Gastroesophageal sphincter (tissue), 4 donors: ENCODE data around the gene FAM171A1. TPM values are rescaled to one million over a fixed set of nuclear protein-coding genes. Genes with fewer than 3 reads are reported as not detected.

Experiments used
- ATAC-seq: fragments of 150-250 bp; one replicate; pipeline ENCODE4 v1.9.1; 2016; ENCODE audit warnings: mild to moderate bottlenecking, moderate library complexity
- H3K27ac ChIP-seq, 4 donors: fragments of 200-600 bp; sonication (generic) in 3 of 4; 1 replicate in 3 of 4; 2 replicates in 1 of 4; pipeline ENCODE4 v1.5.1; 2016 to 2019
- H3K27me3 ChIP-seq: fragments of 200-600 bp; sonication (generic); one replicate; pipeline ENCODE4 v1.5.1; 2019
- H3K36me3 ChIP-seq, 2 donors: fragments of 200-600 bp; sonication (generic); one replicate each; pipeline ENCODE4 v1.5.1; 2019; ENCODE audit warnings: control low read depth in 1 of 2
- H3K4me1 ChIP-seq, 3 donors: fragments of 200-600 bp; sonication (generic); 1 replicate in 2 of 3; 2 replicates in 1 of 3; pipeline ENCODE4 v1.5.1; 2016 to 2019; ENCODE audit warnings: control low read depth in 2 of 3
- H3K4me3 ChIP-seq, 2 donors: fragments of 200-600 bp; sonication (generic); one replicate each; pipeline ENCODE4 v1.5.1; 2019; ENCODE audit warnings: mild to moderate bottlenecking in 1 of 2, moderate library complexity in 1 of 2
- H3K9me3 ChIP-seq, 3 donors: fragments of 200-600 bp; sonication (generic); one replicate each; pipeline ENCODE4 v1.5.1; 2017 to 2019; ENCODE audit warnings: control low read depth in 2 of 3
- CTCF ChIP-seq, 4 experiments: fragments of 200-600 bp in 2 of 4; fragments of 450-650 bp in 2 of 4; sonication (generic) in 1 of 4; IDR thresholded peaks; one replicate each; pipeline ENCODE4 v1.5.1; 2017 to 2019; ENCODE audit warnings: antibody characterized with exemption in 4 of 4, mild to moderate bottlenecking in 2 of 4, moderate library complexity in 2 of 4
- EP300 ChIP-seq: sonication (generic); formaldehyde crosslinking; IDR thresholded peaks from one replicate; pipeline ENCODE4 v1.6.1; 2017; ENCODE audit warnings: antibody characterized with exemption, mild to moderate bottlenecking
- POLR2A ChIP-seq, 2 donors: fragments of 450-650 bp; IDR thresholded peaks; one replicate each; pipeline ENCODE4 v1.6.1; 2017; ENCODE audit warnings: antibody characterized with exemption in 2 of 2, mild to moderate bottlenecking in 2 of 2, moderate library complexity in 1 of 2
- POLR2AphosphoS5 ChIP-seq: sonication (generic); formaldehyde crosslinking; IDR thresholded peaks from one replicate; pipeline ENCODE4 v1.6.1; 2017; ENCODE audit warnings: antibody characterized with exemption
- WGBS, 2 donors: methylation state at CpG; one replicate each; pipeline ENCODE4 v1.1.5; 2018; ENCODE audit warnings: low coverage in 1 of 2; 5-methylcytosine and 5-hydroxymethylcytosine counted together
- total RNA-seq, 4 donors: library from RNA; depleted of rRNA; stranded (reverse); fragments of >200 nt; gene quantifications; one replicate each; pipeline ENCODE4 v1.1.0, GENCODE V29; 2016

The FAM171A1 gene
- total RNA-seq, 4 donors from 2014 or later: 5.0 to 15.5 (median 13.6) TPM

GRCh38 chr10:15168786-15169554, 202.1 kb downstream of the FAM171A1 start:
- Histone ChIP-seq H3K4me1 (peaks cover 0 to 33% (median 13%) of the 10 kb centered on the region in 3 donors), H3K36me3 (no peaks in the 10 kb centered on the region), H3K4me3 (peak overlapping the region in 1 of 2 donors; percentile 33), H3K27me3 (no peaks in the 10 kb centered on the region), H3K27ac (peak overlapping the region in 3 of 4 donors; percentile 59 to 72 (median 63)), H3K9me3 (no peaks in the 10 kb centered on the region)
- TF ChIP-seq POLR2A (IDR thresholded peaks at IDR 0.05) (no peak), POLR2AphosphoS5 (no peak), EP300 (no peak), CTCF (IDR thresholded peaks at IDR 0.05) (no peak)
- ATAC-seq: peak; percentile 80
- 25 to 46% methylated on average over 5 to 7 of the region's 44 CpGs for WGBS, 2 donors

GRCh38 chr10:15168291-15168785, 202.8 kb downstream of the FAM171A1 start, which contains the start of gene NMT2:
Gene NMT2, minus strand, starts transcription at chr10:15168693. Its CDS starts 81 bp downstream, at chr10:15168612.
- peak; percentile 82 to 85 for TF ChIP-seq POLR2A (IDR thresholded peaks at IDR 0.05)
- TF ChIP-seq CTCF (IDR thresholded peaks at IDR 0.05): peak in 3 of 4 experiments; percentile 45 to 57 (median 49)
- TF ChIP-seq EP300: no peak
- peak; percentile 89 for TF ChIP-seq POLR2AphosphoS5
- WGBS, 2 donors: no CpG with 5 or more reads among the region's 70 CpGs
- H3K27me3 ChIP-seq: no peaks in the 10 kb centered on the region
- H3K4me3 ChIP-seq: peak within 1 kb of the TSS; percentile 71 to 99
- peak within 1 kb of the TSS; percentile 57 to 95 (median 93) for H3K27ac ChIP-seq
- peak; percentile 94 for ATAC-seq
- no peaks in the 10 kb centered on the region for H3K9me3 ChIP-seq
- no peaks in the 10 kb centered on the region for H3K36me3 ChIP-seq
- H3K4me1 ChIP-seq: peaks cover 0 to 33% (median 13%) of the 10 kb centered on the region in 3 donors

GRCh38 chr10:15167411-15168290, 203.4 kb downstream of the FAM171A1 start:
- WGBS, 2 donors: 3% methylated on average over 11 to 12 of the region's 54 CpGs
- ATAC-seq: peak; percentile 37
- H3K27ac ChIP-seq: peak overlapping the region; percentile 57 to 95 (median 93)

GRCh38 chr10:15166325-15166724, 204.8 kb downstream of the FAM171A1 start:
- 58 to 59% methylated on average over 2 of the region's 2 CpGs for WGBS, 2 donors
- H3K9me3 ChIP-seq: no peaks in the 10 kb centered on the region
- peak overlapping the region in 1 of 4 donors; percentile 94 for H3K27ac ChIP-seq
- H3K4me1 ChIP-seq: peaks cover 0 to 33% (median 13%) of the 10 kb centered on the region in 3 donors
- TF ChIP-seq CTCF (IDR thresholded peaks at IDR 0.05) (no peak), POLR2AphosphoS5 (no peak), EP300 (no peak), POLR2A (IDR thresholded peaks at IDR 0.05) (no peak)
- H3K4me3 ChIP-seq: peak overlapping the region in 1 of 2 donors; percentile 99
- no peaks in the 10 kb centered on the region for H3K36me3 ChIP-seq
- no peaks in the 10 kb centered on the region for H3K27me3 ChIP-seq
- ATAC-seq: no peak

More at GRCh38 chr10:15167411-15168290, 203.4 kb downstream of the FAM171A1 start:
- Histone ChIP-seq H3K27me3 (no peaks in the 10 kb centered on the region), H3K4me3 (peak overlapping the region; percentile 71 to 99), H3K36me3 (no peaks in the 10 kb centered on the region), H3K4me1 (peaks cover 0 to 33% (median 13%) of the 10 kb centered on the region in 3 donors), H3K9me3 (no peaks in the 10 kb centered on the region)
- peak in 3 of 4 experiments; percentile 43 to 55 (median 50) for TF ChIP-seq CTCF (IDR thresholded peaks at IDR 0.05)
- TF ChIP-seq POLR2A (IDR thresholded peaks at IDR 0.05): no peak
- TF ChIP-seq EP300: no peak
